H54 (cell line): ENCODE measurements around the gene CAD.

Experiments
- DNase-seq: peaks from one replicate; pipeline ENCODE4 v3.0.0; 2011; ENCODE audit warnings: low spot score, mixed read lengths; ENCODE audit not compliant: insufficient read length
- FAIRE-seq: peaks from 3 replicates; lab custom pipeline; 2011; peaks lifted over from hg19 to GRCh38; lab: Jason Lieb, UNC
- POLR2A ChIP-seq: IDR thresholded peaks from 2 replicates; pipeline ENCODE4 v1.6.1; 2011; ENCODE audit warnings: low read depth, mild to moderate bottlenecking, low read length

Gene CAD

GRCh38 chr2:27245626-27246025 lies 28.5 kb downstream of the CAD start:
- no peak for TF ChIP-seq POLR2A
- FAIRE-seq, result no peak
- DNase-seq, result no peak

- no peak for TF ChIP-seq POLR2A
- no peak for FAIRE-seq
- DNase-seq, result no peak
These were observed 30.7 kb downstream of the CAD start for GRCh38 chr2:27247893-27248292.

DNA sequence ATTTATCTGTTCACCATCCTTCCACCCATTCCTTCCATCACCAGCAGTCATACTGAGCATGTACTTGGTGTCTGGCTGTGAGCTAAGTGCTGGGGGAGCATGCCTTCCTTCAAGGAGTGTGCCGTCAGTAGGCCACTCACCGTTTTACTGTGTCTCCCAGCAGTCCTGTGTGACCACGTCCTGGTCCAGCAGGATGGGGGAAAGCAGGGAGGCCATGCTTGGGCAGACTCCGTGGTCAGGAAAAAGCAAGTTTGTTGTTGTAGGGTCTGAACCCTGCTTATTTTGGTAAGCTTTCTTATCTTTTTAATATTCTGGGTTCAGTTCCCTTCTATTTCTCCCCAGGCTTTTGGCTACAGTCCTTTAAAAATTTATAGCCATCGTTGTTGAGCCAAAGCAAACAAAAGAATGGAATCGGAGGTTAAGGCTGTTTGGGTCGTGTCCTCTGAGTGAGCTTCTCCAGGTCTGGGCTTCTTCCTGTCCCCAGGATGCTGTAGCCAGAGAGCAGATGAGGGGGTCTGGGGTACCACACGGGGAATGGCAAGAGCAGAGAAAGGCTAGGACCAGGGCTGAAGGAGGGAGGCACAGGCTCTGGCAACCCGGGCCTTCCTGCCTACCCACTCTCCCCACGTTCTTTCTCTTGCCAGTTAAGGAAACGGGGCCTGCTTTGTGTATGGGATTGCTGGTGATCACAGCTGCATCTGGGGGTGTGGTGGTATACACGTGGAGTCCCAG lies 32.2 kb downstream of the CAD start:
- DNase-seq, result no peak
- no peak for FAIRE-seq

DNA sequence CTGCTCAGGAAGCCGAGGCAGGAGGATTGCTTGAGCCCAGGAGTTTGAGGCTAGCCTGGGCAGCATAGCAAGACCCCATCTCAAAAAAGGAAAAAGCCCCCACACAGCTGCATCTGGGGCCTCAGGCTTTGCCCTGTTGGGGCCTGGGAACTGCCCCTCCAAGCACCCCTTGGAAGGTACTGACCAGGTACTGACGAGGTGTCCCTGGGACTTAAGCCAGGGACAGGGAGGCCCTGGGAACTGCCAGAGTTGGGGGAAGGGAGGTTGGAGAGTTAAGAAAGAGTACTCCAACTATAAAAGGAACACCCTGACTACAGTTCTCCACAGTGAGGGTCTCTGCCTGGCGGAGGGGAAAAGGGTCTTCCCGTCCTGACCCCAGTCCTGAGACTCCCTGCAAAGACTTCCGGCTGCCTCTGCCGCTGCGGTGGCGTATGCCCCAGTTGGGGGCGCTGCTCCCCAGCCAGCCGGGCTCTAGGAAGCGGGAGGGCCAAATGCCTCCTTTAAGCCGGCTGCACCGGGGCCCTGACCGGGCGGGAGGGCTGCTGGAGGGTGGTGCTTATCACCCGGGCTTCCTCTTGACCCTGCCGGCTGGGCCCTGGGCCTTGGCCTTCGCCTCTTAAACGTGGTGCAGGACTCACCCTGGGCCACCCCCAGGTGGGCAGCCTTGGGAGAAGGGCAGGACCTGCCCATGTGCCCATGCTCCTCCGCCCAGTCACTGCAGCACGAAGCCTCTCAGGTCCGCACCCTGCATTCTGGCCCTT lies 32.9 kb downstream of the CAD start:
- FAIRE-seq (no peak), DNase-seq (no peak)
- no peak for TF ChIP-seq POLR2A

More for the DNA sequence above, 32.2 kb downstream of the CAD start:
- TF ChIP-seq POLR2A, result no peak

- FAIRE-seq, result no peak
- no peak for TF ChIP-seq POLR2A
- no peak for DNase-seq
These were observed 33.6 kb downstream of the CAD start for GRCh38 chr2:27250652-27251379.

DNA sequence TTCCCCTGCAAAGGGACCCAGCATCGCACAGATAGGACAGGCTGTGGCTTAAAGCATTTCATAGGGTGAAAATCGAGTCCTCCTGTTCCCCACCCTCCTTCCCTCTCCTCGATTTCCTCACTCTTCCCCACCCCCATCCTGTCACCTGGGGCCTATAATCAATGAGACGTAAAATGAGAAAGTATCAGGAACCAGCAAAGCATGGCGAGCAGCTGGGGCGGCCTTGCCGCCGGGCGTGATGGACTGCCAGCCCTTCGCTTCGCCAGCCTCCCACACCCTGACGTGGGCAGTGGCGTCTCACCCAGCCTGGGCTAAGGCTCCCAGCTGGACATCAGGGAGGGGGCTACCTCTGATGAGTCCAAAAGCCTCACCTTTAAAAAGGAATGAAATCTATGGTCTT lies 34.6 kb downstream of the CAD start:
- FAIRE-seq (no peak), DNase-seq (no peak)
- TF ChIP-seq POLR2A, result no peak

DNA sequence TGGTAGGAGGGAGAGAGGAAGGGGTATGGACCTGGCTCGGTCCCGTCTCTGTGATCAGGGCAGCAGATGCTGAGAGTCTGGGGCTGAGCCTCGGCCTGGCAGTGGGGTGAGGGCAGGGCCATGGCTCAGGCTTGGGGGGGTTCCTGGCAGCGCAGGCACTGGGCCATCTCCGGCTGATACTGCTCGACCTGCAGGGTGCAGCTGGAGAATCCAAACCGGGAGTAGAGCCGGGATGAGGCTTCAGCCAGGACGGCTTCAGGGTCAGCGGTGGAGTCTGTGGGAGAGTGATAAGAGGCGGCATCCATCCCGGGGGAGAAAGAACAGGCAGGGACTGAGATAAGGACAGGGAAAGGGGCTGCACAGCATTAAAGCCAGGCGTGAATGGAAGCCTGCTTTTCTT lies 38.0 kb downstream of the CAD start:
- TF ChIP-seq POLR2A, result no peak
- FAIRE-seq (no peak), DNase-seq (no peak)

- no peak for TF ChIP-seq POLR2A
- FAIRE-seq (no peak), DNase-seq (no peak)
These were observed 38.5 kb downstream of the CAD start for GRCh38 chr2:27255660-27256059.

- no peak for FAIRE-seq
- no peak for TF ChIP-seq POLR2A
These were observed 39.8 kb downstream of the CAD start for GRCh38 chr2:27256855-27257454.

GRCh38 chr2:27258051-27258450 lies 40.9 kb downstream of the CAD start:
- no peak for TF ChIP-seq POLR2A
- FAIRE-seq (no peak), DNase-seq (no peak)

More at GRCh38 chr2:27256855-27257454, 39.8 kb downstream of the CAD start:
- no peak for DNase-seq

GRCh38 chr2:27261241-27261925 lies 44.2 kb downstream of the CAD start:
- DNase-seq (no peak), FAIRE-seq (no peak)
- no peak for TF ChIP-seq POLR2A

DNA sequence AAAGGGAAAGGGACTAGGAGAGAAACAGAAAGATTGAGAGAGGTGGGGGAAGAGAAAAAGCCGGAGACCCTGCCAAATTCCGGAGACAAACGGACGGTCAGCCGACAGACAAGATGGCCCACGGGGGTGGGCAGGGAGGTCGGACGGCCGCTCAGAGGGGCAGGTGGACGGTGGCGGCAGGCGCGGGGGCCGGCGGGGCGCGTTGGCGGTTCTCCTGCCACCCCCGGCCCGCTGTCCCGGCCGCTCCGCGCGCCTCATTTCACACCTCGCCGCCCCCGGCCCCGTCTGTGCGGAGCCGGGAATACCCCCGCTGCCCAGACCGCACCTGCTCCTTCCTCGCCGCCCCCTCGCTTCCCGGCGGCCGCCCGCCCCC lies 44.7 kb downstream of the CAD start:
- no peak for FAIRE-seq
- DNase-seq, result no peak
- no peak for TF ChIP-seq POLR2A
